Measurements from ENCODE around the gene RGP1.

DNA sequence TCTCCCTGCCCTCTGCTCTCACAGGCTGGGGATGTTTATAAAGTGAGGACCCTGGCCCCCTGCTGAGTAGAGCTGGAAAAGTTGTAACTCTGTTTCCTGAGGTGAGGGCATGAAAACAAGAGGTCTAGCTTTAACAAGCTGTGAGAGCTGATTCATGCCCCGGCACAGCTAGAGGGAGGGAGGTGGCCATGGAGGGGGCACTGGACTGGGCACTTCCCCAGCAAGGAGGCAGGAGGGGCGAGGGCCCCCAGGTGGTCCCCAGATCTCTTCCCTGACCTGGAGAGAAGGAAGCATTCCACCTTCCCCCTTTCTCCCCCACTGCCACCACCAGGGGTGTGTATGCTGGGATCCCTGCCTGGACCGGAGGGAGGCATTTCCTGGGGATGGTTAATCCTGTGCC is 5.2 kb downstream of the RGP1 start, which contains the start of gene MSMP:
- TF ChIP-seq, protein P1, sequence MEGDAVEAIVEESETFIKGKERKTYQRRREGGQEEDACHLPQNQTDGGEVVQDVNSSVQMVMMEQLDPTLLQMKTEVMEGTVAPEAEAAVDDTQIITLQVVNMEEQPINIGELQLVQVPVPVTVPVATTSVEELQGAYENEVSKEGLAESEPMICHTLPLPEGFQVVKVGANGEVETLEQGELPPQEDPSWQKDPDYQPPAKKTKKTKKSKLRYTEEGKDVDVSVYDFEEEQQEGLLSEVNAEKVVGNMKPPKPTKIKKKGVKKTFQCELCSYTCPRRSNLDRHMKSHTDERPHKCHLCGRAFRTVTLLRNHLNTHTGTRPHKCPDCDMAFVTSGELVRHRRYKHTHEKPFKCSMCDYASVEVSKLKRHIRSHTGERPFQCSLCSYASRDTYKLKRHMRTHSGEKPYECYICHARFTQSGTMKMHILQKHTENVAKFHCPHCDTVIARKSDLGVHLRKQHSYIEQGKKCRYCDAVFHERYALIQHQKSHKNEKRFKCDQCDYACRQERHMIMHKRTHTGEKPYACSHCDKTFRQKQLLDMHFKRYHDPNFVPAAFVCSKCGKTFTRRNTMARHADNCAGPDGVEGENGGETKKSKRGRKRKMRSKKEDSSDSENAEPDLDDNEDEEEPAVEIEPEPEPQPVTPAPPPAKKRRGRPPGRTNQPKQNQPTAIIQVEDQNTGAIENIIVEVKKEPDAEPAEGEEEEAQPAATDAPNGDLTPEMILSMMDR (IDR thresholded peaks at IDR 0.05; ENCODE audit: low read depth, low read length) = no peak
- TF ChIP-seq, protein P2, sequence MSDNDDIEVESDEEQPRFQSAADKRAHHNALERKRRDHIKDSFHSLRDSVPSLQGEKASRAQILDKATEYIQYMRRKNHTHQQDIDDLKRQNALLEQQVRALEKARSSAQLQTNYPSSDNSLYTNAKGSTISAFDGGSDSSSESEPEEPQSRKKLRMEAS (IDR thresholded peaks at IDR 0.05; ENCODE audit: low read depth, low read length) = no peak
- TF ChIP-seq POLR2A (IDR thresholded peaks at IDR 0.05; ENCODE audit: extremely low read depth, insufficient read length) (no peak), MYC (IDR thresholded peaks at IDR 0.05; ENCODE audit: low read depth, low read length) (no peak)

All from NB4 (cell line).